Spleen (tissue), 7 donors: ENCODE measurements around the gene C10orf90.

Source experiments
- CTCF ChIP-seq, 11 experiments: fragments of 200-600 bp in 7 of 11; fragments of 450-650 bp in 4 of 11; sonication (generic) in 4 of 11; IDR thresholded peaks in 8 of 11; conservative IDR thresholded peaks in 3 of 11; 1 replicate in 7 of 11; 2 replicates in 4 of 11; pipeline versions ENCODE4 v1.4.0 to v1.8.0; 2016 to 2021; ENCODE audit warnings: antibody characterized with exemption in 11 of 11, inconsistent platforms in 4 of 11, mild to moderate bottlenecking in 1 of 11
- POLR2A ChIP-seq, 3 donors: fragments of 450-650 bp; IDR thresholded peaks; one replicate each; pipeline ENCODE4 v1.5.1; 2017; ENCODE audit warnings: antibody characterized with exemption in 3 of 3, mild to moderate bottlenecking in 1 of 3
- POLR2AphosphoS5 ChIP-seq, 3 donors: sonication (generic); formaldehyde crosslinking; IDR thresholded peaks; one replicate each; pipeline ENCODE4 v1.5.1; 2017; ENCODE audit warnings: antibody characterized with exemption in 3 of 3
- donor health status: DM: no; HTN: no; CAD: no; lungs with moderate emphysema.
- donor health status: DM: no; HTN: no; CAD: no.
- donor health status: DM: no; HTN: no; CAD: no.

GRCh38 chr10:126511917-126512479 is 158.5 kb downstream of the C10orf90 start:
- TF ChIP-seq CTCF (IDR thresholded peaks at IDR 0.05 in 8 of 11, conservative IDR thresholded peaks at IDR 0.05 in 3 of 11) (no peak), POLR2AphosphoS5 (IDR thresholded peaks at IDR 0.05) (no peak), POLR2A (IDR thresholded peaks at IDR 0.05) (no peak)
